MM.1S (cell line): Measurements from ENCODE around the gene SLC4A8.

ENCODE experiments used
- DNase-seq: peaks from one replicate; pipeline ENCODE4 v3.0.0-alpha.2; 2015
- H2AFZ ChIP-seq: fragments of 300-600 bp; sonication (generic); 2 replicates; pipeline ENCODE4 v1.6.0; 2016; ENCODE audit warnings: antibody characterized with exemption, low read length
- H3F3A ChIP-seq: fragments of 300-600 bp; sonication (generic); 2 replicates; pipeline ENCODE4 v1.6.1; 2016; ENCODE audit warnings: mild to moderate bottlenecking, antibody characterized with exemption, low read length, moderate library complexity, mixed read lengths; ENCODE audit not compliant: insufficient read depth
- H3K27ac ChIP-seq: fragments of 300-600 bp; sonication (generic); 2 replicates; pipeline ENCODE4 v1.5.1; 2016; ENCODE audit warnings: mild to moderate bottlenecking, low read length
- H3K27me3 ChIP-seq: fragments of 300-600 bp; sonication (generic); replicated peaks from 2 replicates; pipeline ENCODE4 v1.6.0; 2016; ENCODE audit warnings: low read length; ENCODE audit not compliant: insufficient read depth
- H3K36me3 ChIP-seq: fragments of 300-600 bp; sonication (generic); replicated peaks from 2 replicates; pipeline ENCODE4 v1.6.1; 2016; ENCODE audit warnings: mild to moderate bottlenecking, low read length, mixed read lengths; ENCODE audit not compliant: insufficient read depth
- H3K4me1 ChIP-seq: fragments of 300-600 bp; sonication (generic); 2 replicates; pipeline ENCODE4 v1.6.1; 2016; ENCODE audit warnings: low read length, mixed read lengths
- H3K4me2 ChIP-seq: fragments of 300-600 bp; sonication (generic); 2 replicates; pipeline ENCODE4 v1.6.0; 2016; ENCODE audit warnings: low read depth, low read length
- H3K4me3 ChIP-seq: fragments of 300-600 bp; sonication (generic); 2 replicates; pipeline ENCODE4 v1.5.1; 2016; ENCODE audit warnings: low read length, mixed read lengths
- H3K79me2 ChIP-seq: fragments of 300-600 bp; sonication (generic); 2 replicates; pipeline ENCODE4 v1.6.1; 2016; ENCODE audit warnings: mixed run types, low read length, mixed read lengths
- H3K9ac ChIP-seq: fragments of 300-600 bp; sonication (generic); 2 replicates; pipeline ENCODE4 v1.6.1; 2016; ENCODE audit warnings: low read length, mixed read lengths
- H3K9me2 ChIP-seq: fragments of 300-600 bp; sonication (generic); replicated peaks from 2 replicates; pipeline ENCODE4 v1.6.1; 2016; ENCODE audit warnings: mild to moderate bottlenecking, low read length, mixed read lengths; ENCODE audit not compliant: insufficient read depth
- H3K9me3 ChIP-seq: fragments of 300-600 bp; sonication (generic); replicated peaks from 2 replicates; pipeline ENCODE4 v1.6.1; 2016; ENCODE audit warnings: mild to moderate bottlenecking, low read length, mixed read lengths; ENCODE audit not compliant: insufficient read depth
- H4K20me1 ChIP-seq: fragments of 300-600 bp; sonication (generic); 2 replicates; pipeline ENCODE4 v1.6.1; 2016; ENCODE audit warnings: mild to moderate bottlenecking, low read length, moderate library complexity, mixed read lengths; ENCODE audit not compliant: insufficient read depth
- CTCF ChIP-seq: fragments of 300-600 bp; sonication (generic); IDR thresholded peaks from 2 replicates; pipeline ENCODE4 v1.5.1; 2016; ENCODE audit warnings: antibody characterized with exemption, low read length, mixed read lengths
- EZH2 ChIP-seq: fragments of 300-600 bp; sonication (generic); optimal IDR thresholded peaks from 2 replicates; pipeline ENCODE3; 2017; ENCODE audit warnings: low read depth, mild to moderate bottlenecking, antibody characterized with exemption, low read length, mixed read lengths
- EZH2phosphoT487 ChIP-seq: fragments of 300-600 bp; sonication (generic); IDR thresholded peaks from 2 replicates; pipeline ENCODE4 v1.6.1; 2018; ENCODE audit warnings: antibody characterized with exemption, low read length

The SLC4A8 gene

GRCh38 chr12:51424662-51425539 is at the start of gene SLC4A8:
SLC4A8 (plus strand) TSS chr12:51424831; CDS start chr12:51424988, 157 bp downstream.
- Histone ChIP-seq H2AFZ (peak within 1 kb of the TSS; percentile 87), H3K4me2 (peak within 1 kb of the TSS; percentile 78), H3K9me2 (no peaks in the 10 kb centered on the region), H3F3A (no peaks in the 10 kb centered on the region), H3K4me1 (peaks cover 16% of the 10 kb centered on the region), H3K9ac (no peak within 1 kb of the TSS; the same call in 1 of the 2 replicates), H3K27me3 (0 out of 2 replicates have a peak, but pooled peaks cover 3% of the 10 kb centered on the region), H3K27ac (no peak within 1 kb of the TSS), H3K9me3 (no peaks in the 10 kb centered on the region), H4K20me1 (no peaks in the 10 kb centered on the region), H3K36me3 (no peaks in the 10 kb centered on the region), H3K4me3 (peak within 1 kb of the TSS; percentile 79), H3K79me2 (no peaks in the 10 kb centered on the region)
- TF ChIP-seq EZH2 = no peak
- TF ChIP-seq CTCF = peak; percentile 77
- no peak for TF ChIP-seq EZH2phosphoT487
- peak; percentile 94 for DNase-seq

DNA sequence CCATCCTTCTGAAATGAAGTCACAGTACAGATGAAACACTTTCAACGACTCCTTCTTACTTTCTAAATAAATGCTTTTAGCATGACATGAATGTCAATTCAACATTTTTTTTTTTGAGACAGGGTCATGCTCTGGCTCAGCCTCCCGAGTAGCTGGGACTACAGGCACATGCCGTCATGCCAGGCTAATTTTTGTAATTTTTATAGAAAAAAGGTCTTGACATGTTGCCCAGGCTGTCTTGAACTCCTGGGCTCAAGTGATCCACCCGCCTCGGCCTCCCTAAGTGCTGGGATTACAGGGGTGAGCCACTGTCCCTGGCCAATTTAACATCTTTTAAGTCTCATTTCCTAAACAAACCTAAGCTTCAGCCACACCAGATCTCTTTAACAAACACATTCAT is 49.8 kb upstream of the SLC4A8 start:
- no peak for DNase-seq
- H3K27ac ChIP-seq = no peak overlapping the region

DNA sequence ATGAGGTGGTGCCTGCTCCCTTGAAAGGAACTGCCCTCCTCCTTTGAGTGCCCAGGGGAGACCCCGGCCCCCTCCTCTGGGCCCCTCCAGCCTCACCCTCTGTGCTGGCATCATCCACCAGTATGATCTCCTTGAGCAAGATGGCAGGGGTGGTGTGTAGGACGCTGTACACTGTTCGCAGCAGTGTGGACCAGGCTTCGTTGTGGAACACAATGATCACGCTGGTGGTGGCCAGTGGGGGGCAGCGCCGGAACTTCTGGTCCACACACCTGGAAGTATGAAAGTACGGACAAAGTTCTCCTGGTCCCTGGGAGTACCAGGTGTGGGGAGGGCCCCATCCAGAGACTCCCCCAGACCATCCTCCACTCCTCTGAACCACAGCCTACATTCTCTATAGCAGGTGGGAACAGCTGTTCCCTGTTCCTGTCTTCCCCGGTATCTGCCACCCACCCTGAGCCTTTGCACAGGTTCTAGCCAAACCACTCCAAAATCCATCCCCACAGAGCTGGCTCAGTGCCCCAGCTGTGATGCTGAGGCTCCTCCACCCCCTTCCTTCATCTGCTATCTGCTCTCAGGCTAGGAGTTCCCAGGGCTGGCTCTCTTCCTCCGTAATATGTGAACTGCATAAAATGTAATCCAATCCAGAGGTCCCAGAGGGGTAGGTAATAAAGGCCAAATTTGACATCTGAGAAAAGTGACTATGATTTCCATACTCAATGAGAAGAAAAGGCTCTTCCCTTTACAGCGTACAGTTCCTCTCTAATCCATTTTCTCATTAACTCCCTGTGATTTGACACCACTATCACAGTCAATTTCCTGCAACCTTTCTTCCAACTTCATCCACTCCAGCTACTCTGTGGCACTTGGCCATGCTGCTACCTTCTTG is 47.3 kb upstream of the SLC4A8 start:
- no peak for TF ChIP-seq CTCF
- no peak for TF ChIP-seq EZH2phosphoT487
- no peak for TF ChIP-seq EZH2
- no peaks in the 10 kb centered on the region for H3F3A ChIP-seq
- H2AFZ ChIP-seq = no peak overlapping the region
- H3K9ac ChIP-seq = no peak overlapping the region
- no peaks in the 10 kb centered on the region for H4K20me1 ChIP-seq
- H3K9me2 ChIP-seq = no peaks in the 10 kb centered on the region
- no peaks in the 10 kb centered on the region for H3K9me3 ChIP-seq
- H3K27ac ChIP-seq = no peak overlapping the region
- H3K27me3 ChIP-seq = no peaks in the 10 kb centered on the region
- H3K4me1 ChIP-seq = peaks cover 4% of the 10 kb centered on the region; the same call in 1 of the 2 replicates
- no peak overlapping the region for H3K4me2 ChIP-seq
- no peak overlapping the region for H3K4me3 ChIP-seq
- DNase-seq = no peak
- no peaks in the 10 kb centered on the region for H3K79me2 ChIP-seq
- H3K36me3 ChIP-seq = no peaks in the 10 kb centered on the region

More for the DNA sequence above, 49.8 kb upstream of the SLC4A8 start:
- Histone ChIP-seq H3K4me3 (no peak overlapping the region), H4K20me1 (no peaks in the 10 kb centered on the region), H3F3A (no peaks in the 10 kb centered on the region), H3K9me2 (no peaks in the 10 kb centered on the region), H3K36me3 (no peaks in the 10 kb centered on the region), H2AFZ (no peak overlapping the region), H3K4me1 (peaks cover 4% of the 10 kb centered on the region; the same call in 1 of the 2 replicates), H3K79me2 (no peaks in the 10 kb centered on the region), H3K9me3 (no peaks in the 10 kb centered on the region), H3K27me3 (no peaks in the 10 kb centered on the region), H3K9ac (no peak overlapping the region), H3K4me2 (no peak overlapping the region)
- TF ChIP-seq CTCF = no peak
- TF ChIP-seq EZH2phosphoT487 = no peak
- no peak for TF ChIP-seq EZH2
